Natural killer cell (primary cell): Measurements from ENCODE around the gene ZC3H12C. TPM values are rescaled to one million over a fixed set of nuclear protein-coding genes. Genes with fewer than 3 reads are reported as not detected.
A peak's percentile ranks its signal among the peaks of the same experiment; 100 is the strongest.
"Not testable (repeated sequence)": the region's sequence is repeated elsewhere in the genome, so short reads cannot be mapped to it uniquely, and the experiment has no call there.

Experiments
- ATAC-seq, 3 donors: fragments of 150-1000 bp in 2 of 3; fragments of 200-7000 bp in 1 of 3; cut with Tn5 transposase; 1 replicate in 1 of 3; 2 replicates in 2 of 3; pipeline ENCODE4 v1.10.0; 2021; ENCODE audit warnings: mild to moderate bottlenecking in 2 of 3, moderate library complexity in 2 of 3
- DNase-seq, 2 donors: peaks; one replicate each; pipeline versions ENCODE4 v3.0.0 to v3.0.0-alpha.2; 2013 to 2021; ENCODE audit warnings: mixed read lengths in 1 of 2
- H3K27ac ChIP-seq: one replicate; pipeline ENCODE4 v1.5.1; 2013; ENCODE audit warnings: mild to moderate bottlenecking, low read length
- H3K27me3 ChIP-seq: one replicate; pipeline ENCODE4 v1.6.1; 2013; ENCODE audit warnings: low read length; ENCODE audit not compliant: control insufficient read depth, insufficient read depth
- H3K36me3 ChIP-seq: one replicate; pipeline ENCODE4 v1.6.1; 2013; ENCODE audit warnings: low read length; ENCODE audit not compliant: control insufficient read depth, insufficient read depth
- H3K4me1 ChIP-seq: one replicate; pipeline ENCODE4 v1.6.1; 2013; ENCODE audit warnings: low read length; ENCODE audit not compliant: control insufficient read depth, insufficient read depth
- H3K4me3 ChIP-seq: one replicate; pipeline ENCODE4 v1.5.1; 2013; ENCODE audit warnings: low read length
- H3K9me3 ChIP-seq: one replicate; pipeline ENCODE4 v1.6.1; 2013; ENCODE audit warnings: low read length; ENCODE audit not compliant: control insufficient read depth, insufficient read depth
- H3K27ac Mint-ChIP-seq, 2 donors: one replicate each; pipeline ENCODE4 v1.8.0; 2022; ENCODE audit warnings: mild to moderate bottlenecking in 2 of 2, mixed read lengths in 2 of 2, moderate library complexity in 1 of 2
- H3K27me3 Mint-ChIP-seq, 2 donors: one replicate each; pipeline ENCODE4 v1.8.0; 2022; ENCODE audit warnings: low read depth in 2 of 2, mixed read lengths in 2 of 2
- H3K36me3 Mint-ChIP-seq: one replicate; pipeline ENCODE4 v1.8.0; 2022; ENCODE audit warnings: mixed read lengths
- H3K4me1 Mint-ChIP-seq, 2 donors: one replicate each; pipeline ENCODE4 v1.8.0; 2022; ENCODE audit warnings: mixed read lengths in 2 of 2
- H3K4me3 Mint-ChIP-seq: one replicate; pipeline ENCODE4 v1.8.0; 2022; ENCODE audit warnings: mild to moderate bottlenecking, moderate library complexity, mixed read lengths
- H3K9me3 Mint-ChIP-seq, 2 donors: one replicate each; pipeline ENCODE4 v1.8.0; 2022; ENCODE audit warnings: mixed read lengths in 2 of 2
- CTCF ChIP-seq: fragments of 200-600 bp; IDR thresholded peaks from one replicate; pipeline ENCODE4 v1.8.0; 2022; ENCODE audit warnings: antibody characterized with exemption
- WGBS: methylation state at CpG from one replicate; pipeline ENCODE4 v1.1.7; 2013; ENCODE audit warnings: missing lambda C conversion rate; ENCODE audit not compliant: insufficient coverage; 5-methylcytosine and 5-hydroxymethylcytosine counted together
- intact Hi-C: fragments of 100-400 bp; cut with micrococcal nuclease; formaldehyde crosslinking; loops from one replicate; pipeline ENCODE4 v1.14.2; 2022
- total RNA-seq, 4 donors: library from RNA; stranded (reverse); fragments of 120-200 nt in 1 of 4; gene quantifications; one replicate each; pipeline versions ENCODE4 v1.2.3 to v1.2.4, GENCODE V29; 2013 to 2022

Gene ZC3H12C
- total RNA-seq, 3 donors from 2014 or later (not counting 1 experiment from before 2014, with no cell fraction given) = 0.16 to 0.45 TPM; not detected in 1

DNA sequence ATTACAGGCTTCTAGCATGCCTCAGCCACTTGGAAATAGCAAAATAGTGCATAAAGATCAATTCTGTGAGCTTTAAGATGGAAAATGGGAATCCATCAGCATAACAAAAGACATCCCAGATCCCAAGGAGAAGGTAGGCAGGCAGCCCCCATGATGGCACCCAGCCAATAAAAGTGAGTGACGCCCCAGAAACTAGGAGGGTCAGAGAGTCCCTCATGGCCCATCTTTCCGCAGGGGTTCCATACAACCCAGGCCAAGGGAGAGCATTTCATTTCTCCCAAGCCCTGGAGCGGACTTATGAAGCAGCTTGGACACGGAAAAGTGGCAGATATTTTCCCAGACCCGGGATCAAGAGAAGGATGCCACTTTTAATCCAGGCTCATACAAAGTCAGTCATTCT lies 93.3 kb downstream of the ZC3H12C start:
- DNase-seq = no peak
- intact Hi-C loops = no loop called here
- no peak overlapping the region for H3K4me3 ChIP-seq
- H3K36me3 Mint-ChIP-seq = no peaks in the 10 kb centered on the region
- no peak overlapping the region for H3K27ac Mint-ChIP-seq
- H3K27ac ChIP-seq = no peak overlapping the region
- no peaks in the 10 kb centered on the region for H3K9me3 ChIP-seq
- H3K27me3 ChIP-seq = no peaks in the 10 kb centered on the region
- WGBS = 87% methylated on average over 5 of the region's 5 CpGs
- no peak for ATAC-seq
- peaks cover 8 to 10% of the 10 kb centered on the region in 2 donors for H3K27me3 Mint-ChIP-seq
- TF ChIP-seq CTCF = no peak
- no peaks in the 10 kb centered on the region for H3K9me3 Mint-ChIP-seq
- no peaks in the 10 kb centered on the region for H3K4me1 Mint-ChIP-seq
- no peak overlapping the region for H3K4me3 Mint-ChIP-seq
- H3K36me3 ChIP-seq = no peaks in the 10 kb centered on the region
- H3K4me1 ChIP-seq = no peaks in the 10 kb centered on the region

DNA sequence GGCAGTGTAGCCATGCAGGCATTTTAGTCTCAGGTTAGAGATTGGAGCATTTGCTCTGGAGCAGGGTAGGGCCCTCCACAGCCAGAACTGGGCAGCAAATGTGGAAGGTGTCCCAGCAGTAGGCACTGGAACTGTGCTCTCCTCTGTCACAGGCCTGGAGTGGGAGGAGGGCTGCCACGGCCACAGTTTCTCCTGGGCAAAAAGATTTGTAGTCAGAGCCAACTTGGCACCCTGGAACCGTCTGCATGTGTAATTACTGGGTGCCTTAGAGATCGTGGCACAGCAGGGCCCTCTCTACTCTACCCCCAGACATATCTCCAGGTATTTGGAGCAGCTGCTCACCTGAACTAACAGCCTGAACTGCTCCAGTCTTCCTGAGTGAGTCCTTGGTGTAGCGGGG lies 93.7 kb downstream of the ZC3H12C start:
- Mint-ChIP-seq H3K27ac (no peak overlapping the region), H3K36me3 (no peaks in the 10 kb centered on the region), H3K27me3 (peaks cover 8 to 10% of the 10 kb centered on the region in 2 donors), H3K4me1 (peaks cover 0 to 2% of the 10 kb centered on the region in 2 donors), H3K4me3 (no peak overlapping the region), H3K9me3 (no peaks in the 10 kb centered on the region)
- H3K27me3 ChIP-seq = no peaks in the 10 kb centered on the region
- TF ChIP-seq CTCF = no peak
- no peak for ATAC-seq
- intact Hi-C loops = no loop called here
- DNase-seq = no peak
- WGBS = 82% methylated on average over 4 of the region's 4 CpGs
- H3K4me3 ChIP-seq = no peak overlapping the region
- no peaks in the 10 kb centered on the region for H3K4me1 ChIP-seq
- H3K36me3 ChIP-seq = no peaks in the 10 kb centered on the region
- H3K9me3 ChIP-seq = no peaks in the 10 kb centered on the region
- no peak overlapping the region for H3K27ac ChIP-seq

DNA sequence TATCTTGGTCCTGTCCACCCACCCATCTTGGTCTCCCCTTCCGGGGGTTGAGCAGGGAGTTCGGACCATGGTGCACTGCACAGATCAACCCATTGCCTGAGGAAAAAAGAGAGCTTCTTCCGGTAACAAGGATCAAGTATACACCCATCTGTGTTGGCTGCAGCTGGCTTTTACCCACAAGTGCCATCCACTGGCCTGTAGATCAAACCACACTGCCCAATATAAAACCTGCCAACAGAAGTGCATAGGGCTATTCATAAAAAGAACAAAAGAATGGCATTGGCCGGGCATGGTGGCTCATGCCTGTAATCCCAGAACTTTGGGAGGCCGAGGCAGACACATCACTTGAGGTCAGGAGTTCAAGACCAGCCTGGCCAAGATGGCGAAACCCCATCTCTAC lies 94.5 kb downstream of the ZC3H12C start:
- Histone ChIP-seq H3K36me3 (no peaks in the 10 kb centered on the region), H3K27me3 (no peaks in the 10 kb centered on the region), H3K9me3 (no peaks in the 10 kb centered on the region), H3K4me1 (no peaks in the 10 kb centered on the region), H3K4me3 (no peak overlapping the region), H3K27ac (no peak overlapping the region)
- Mint-ChIP-seq H3K4me1 (peaks cover 5 to 10% of the 10 kb centered on the region in 2 donors), H3K36me3 (no peaks in the 10 kb centered on the region), H3K9me3 (no peaks in the 10 kb centered on the region), H3K27ac (no peak overlapping the region), H3K27me3 (peaks cover 8 to 11% of the 10 kb centered on the region in 2 donors), H3K4me3 (no peak overlapping the region)
- 96% methylated on average over 6 of the region's 6 CpGs for WGBS
- DNase-seq = no peak
- no peak for TF ChIP-seq CTCF
- no peak for ATAC-seq
- intact Hi-C loops = no loop called here

GRCh38 chr11:110190885-110191284 lies 97.7 kb downstream of the ZC3H12C start:
- DNase-seq (no peak), ATAC-seq (no peak)
- WGBS = 78% methylated on average over 1 of the region's 1 CpG
- Histone ChIP-seq H3K27me3 (no peaks in the 10 kb centered on the region), H3K4me3 (no peak overlapping the region), H3K36me3 (no peaks in the 10 kb centered on the region), H3K27ac (no peak overlapping the region), H3K9me3 (no peaks in the 10 kb centered on the region), H3K4me1 (no peaks in the 10 kb centered on the region)
- no peak for TF ChIP-seq CTCF
- H3K4me1 Mint-ChIP-seq = peaks cover 7 to 10% of the 10 kb centered on the region in 2 donors
- H3K27ac Mint-ChIP-seq = no peak overlapping the region
- H3K27me3 Mint-ChIP-seq = peaks cover 8 to 18% of the 10 kb centered on the region in 2 donors
- H3K36me3 Mint-ChIP-seq = no peaks in the 10 kb centered on the region
- H3K4me3 Mint-ChIP-seq = no peak overlapping the region
- intact Hi-C loops = no loop called here
- no peaks in the 10 kb centered on the region for H3K9me3 Mint-ChIP-seq

DNA sequence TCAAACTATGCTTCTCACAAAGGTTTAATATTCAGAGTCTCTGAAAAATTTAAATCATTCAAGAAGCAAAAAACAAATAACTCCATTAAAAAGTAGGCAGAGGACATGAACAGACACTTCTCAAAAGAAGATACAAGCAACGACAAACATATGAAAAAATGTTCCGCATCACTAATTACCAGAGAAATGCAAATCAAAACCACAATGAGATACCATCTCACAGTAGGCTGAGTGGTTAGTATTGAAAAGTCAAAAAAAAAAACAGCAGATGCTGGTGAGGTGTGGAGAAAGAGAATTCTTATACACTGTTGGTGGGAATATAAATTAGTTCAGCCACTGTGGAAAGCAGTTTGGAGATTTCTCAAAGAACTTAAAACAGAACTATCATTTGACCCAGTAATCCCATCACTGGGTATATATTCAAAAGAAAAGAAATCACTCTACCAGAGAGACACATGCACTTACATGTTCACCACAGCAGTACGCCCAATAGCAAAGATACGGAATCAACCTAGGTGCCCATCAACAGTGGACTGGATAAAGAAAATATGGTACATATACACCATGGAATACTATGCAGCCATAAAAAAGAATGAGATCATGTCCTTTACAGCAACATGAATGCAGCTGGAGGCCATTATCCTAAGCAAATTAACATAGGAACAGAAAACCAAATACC lies 99.6 kb downstream of the ZC3H12C start:
- H3K4me1 Mint-ChIP-seq = peaks cover 7 to 10% of the 10 kb centered on the region in 2 donors
- H3K4me3 Mint-ChIP-seq, H3K27ac ChIP-seq, H3K4me3 ChIP-seq, H3K27me3 ChIP-seq, H3K9me3 Mint-ChIP-seq, H3K36me3 Mint-ChIP-seq, H3K4me1 ChIP-seq, intact Hi-C loops, H3K36me3 ChIP-seq, H3K27ac Mint-ChIP-seq, H3K9me3 ChIP-seq: not testable (repeated sequence)
- WGBS = no CpG with 5 or more reads among the region's 4 CpGs
- peaks cover 8 to 18% of the 10 kb centered on the region in 2 donors for H3K27me3 Mint-ChIP-seq
- DNase-seq (peak in 1 of 2 donors; percentile 22), ATAC-seq (peak in 1 of 3 donors; percentile 43)
